CD4-positive, alpha-beta memory T cell (primary cell): ENCODE results near the gene LLGL2. TPM values are rescaled to one million over a fixed set of nuclear protein-coding genes. Genes with fewer than 3 reads are reported as not detected.

Source experiments
- CTCF ChIA-PET: fragments of 350-600 bp; sonication (Branson Sonifier 250); formaldehyde crosslinking; loops from one replicate; lab custom pipeline; 2021; ENCODE audit warnings: inconsistent platforms; ENCODE audit not compliant: partially characterized antibody; lab: Charles Lee
- POLR2A ChIA-PET: fragments of 350-600 bp; sonication (Branson Sonifier 250); formaldehyde crosslinking; loops from one replicate; lab custom pipeline; 2021; ENCODE audit not compliant: partially characterized antibody; lab: Charles Lee
- DNase-seq, 5 donors: peaks; one replicate each; pipeline versions ENCODE4 v3.0.0 to v3.0.0-alpha.2; 2020 to 2022; ENCODE audit warnings: mixed read lengths in 1 of 5
- H3K27ac ChIP-seq: one replicate; pipeline ENCODE4 v1.7.0; 2013; ENCODE audit warnings: low read depth, low read length
- H3K27me3 ChIP-seq: 2 replicates; pipeline ENCODE4 v1.7.0; 2013; ENCODE audit warnings: mild to moderate bottlenecking, low read length, moderate library complexity; ENCODE audit not compliant: insufficient read depth
- H3K36me3 ChIP-seq: 2 replicates; pipeline ENCODE4 v1.7.0; 2013; ENCODE audit warnings: mild to moderate bottlenecking, low read length, moderate library complexity; ENCODE audit not compliant: insufficient read depth
- H3K4me1 ChIP-seq: 2 replicates; pipeline ENCODE4 v1.7.0; 2013; ENCODE audit warnings: mild to moderate bottlenecking, low read length, moderate library complexity; ENCODE audit not compliant: insufficient read depth
- H3K4me3 ChIP-seq, 2 donors: one replicate each; pipeline ENCODE4 v1.7.0; 2013; ENCODE audit warnings: low read length in 2 of 2, mild to moderate bottlenecking in 1 of 2
- H3K9me3 ChIP-seq, 2 donors: one replicate each; pipeline ENCODE4 v1.7.0; 2013; ENCODE audit warnings: low read length in 2 of 2, control low read depth in 1 of 2; ENCODE audit not compliant: control insufficient read depth in 1 of 2
- H3K27ac Mint-ChIP-seq, 7 donors: one replicate each; pipeline ENCODE4 v1.8.0; 2020 to 2021; ENCODE audit warnings: mixed read lengths in 7 of 7, mild to moderate bottlenecking in 6 of 7, inconsistent platforms in 3 of 7, moderate library complexity in 3 of 7
- H3K27me3 Mint-ChIP-seq, 2 donors: one replicate each; pipeline ENCODE4 v1.8.0; 2020 to 2021; ENCODE audit warnings: mixed read lengths in 2 of 2
- H3K36me3 Mint-ChIP-seq, 2 donors: one replicate each; pipeline ENCODE4 v1.8.0; 2020 to 2021; ENCODE audit warnings: mixed read lengths in 2 of 2, inconsistent platforms in 1 of 2, mild to moderate bottlenecking in 1 of 2
- H3K4me1 Mint-ChIP-seq, 4 donors: one replicate each; pipeline ENCODE4 v1.8.0; 2020 to 2021; ENCODE audit warnings: mixed read lengths in 4 of 4, mild to moderate bottlenecking in 1 of 4
- H3K4me3 Mint-ChIP-seq, 8 donors: one replicate each; pipeline ENCODE4 v1.8.0; 2020 to 2021; ENCODE audit warnings: mixed read lengths in 8 of 8, mild to moderate bottlenecking in 7 of 8, moderate library complexity in 6 of 8, inconsistent platforms in 3 of 8
- H3K9me3 Mint-ChIP-seq, 8 donors: one replicate each; pipeline ENCODE4 v1.8.0; 2020 to 2021; ENCODE audit warnings: mixed read lengths in 8 of 8, mild to moderate bottlenecking in 5 of 8, inconsistent platforms in 3 of 8, moderate library complexity in 1 of 8
- intact Hi-C: fragments of 100-400 bp; cut with micrococcal nuclease; formaldehyde crosslinking; loops from one replicate; pipeline ENCODE4 v1.15.1; 2023
- polyA plus RNA-seq, 2 donors: library from polyadenylated mRNA; unstranded; fragments of 300-500 nt; fragmentation: Illumina TruSeq; gene quantifications; one replicate each; pipeline ENCODE4 v1.2.3, GENCODE V29; 2021
- total RNA-seq, 2 experiments: library from RNA; stranded (reverse); gene quantifications; one replicate each; pipeline ENCODE4 v1.2.3, GENCODE V29; 2021

LLGL2 gene
- total and polyA plus RNA-seq, 4 experiments from 2014 or later, result 19.3 to 43.6 (median 32.2) TPM

DNA sequence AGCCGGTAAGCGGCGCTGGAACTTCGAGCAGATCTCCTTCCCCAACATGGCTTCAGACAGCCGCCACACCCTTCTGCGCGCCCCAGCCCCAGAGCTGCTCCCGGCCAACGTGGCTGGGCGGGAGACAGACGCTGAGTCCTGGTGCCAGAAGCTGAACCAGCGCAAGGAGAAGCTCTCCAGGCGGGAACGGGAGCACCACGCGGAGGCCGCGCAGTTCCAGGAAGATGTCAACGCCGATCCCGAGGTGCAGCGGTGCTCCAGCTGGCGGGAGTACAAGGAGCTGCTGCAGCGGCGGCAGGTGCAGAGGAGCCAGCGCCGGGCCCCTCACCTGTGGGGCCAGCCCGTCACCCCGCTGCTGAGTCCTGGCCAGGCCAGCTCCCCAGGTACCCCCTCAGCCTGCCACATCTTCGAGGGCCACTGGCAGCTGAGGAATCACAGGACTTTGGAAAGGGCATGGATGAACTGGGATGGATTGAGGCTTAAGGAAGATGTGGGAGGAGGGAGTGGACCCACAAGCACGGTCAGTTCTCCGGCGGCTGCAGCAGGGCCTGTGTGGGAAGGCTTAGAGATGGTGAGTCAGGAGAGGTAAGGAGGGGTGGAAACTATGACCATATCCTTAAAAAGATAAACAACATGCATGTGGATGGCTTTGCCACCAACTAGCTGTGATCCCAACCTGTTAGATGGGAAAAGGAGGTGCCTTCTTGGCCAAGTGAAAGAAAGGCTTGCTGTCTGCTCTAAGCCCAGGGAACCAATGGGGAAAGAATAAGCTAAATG, 3.4 kb upstream of the LLGL2 start:
- Mint-ChIP-seq H3K9me3 (no peaks in the 10 kb centered on the region), H3K36me3 (peaks cover 17 to 33% of the 10 kb centered on the region in 2 donors), H3K27ac (peak overlapping the region in 1 of 7 donors; percentile 1), H3K27me3 (no peaks in the 10 kb centered on the region), H3K4me1 (peaks cover 24 to 44% (median 28%) of the 10 kb centered on the region in 4 donors), H3K4me3 (peak overlapping the region in 2 of 8 donors; percentile 35 to 44)
- H3K27me3 ChIP-seq, result no peaks in the 10 kb centered on the region
- intact Hi-C loops, result no loop called here
- H3K4me3 ChIP-seq, result no peak overlapping the region
- H3K36me3 ChIP-seq, result peaks cover 22% of the 10 kb centered on the region
- DNase-seq, result no peak
- CTCF ChIA-PET, result interaction anchor here (0.7 to 1.0 kb wide), 2 partner anchors 8 to 66 kb away, joined by 3 to 7 read pairs; partner anchors contain the start of gene TMEM94
- H3K4me1 ChIP-seq, result peaks cover 46% of the 10 kb centered on the region
- no peak overlapping the region for H3K27ac ChIP-seq
- POLR2A ChIA-PET, result interaction anchor here (1.2 to 1.6 kb wide), 2 partner anchors 13 to 67 kb away, joined by 3 read pairs; no protein-coding TSS in a partner anchor
- H3K9me3 ChIP-seq, result no peaks in the 10 kb centered on the region

DNA sequence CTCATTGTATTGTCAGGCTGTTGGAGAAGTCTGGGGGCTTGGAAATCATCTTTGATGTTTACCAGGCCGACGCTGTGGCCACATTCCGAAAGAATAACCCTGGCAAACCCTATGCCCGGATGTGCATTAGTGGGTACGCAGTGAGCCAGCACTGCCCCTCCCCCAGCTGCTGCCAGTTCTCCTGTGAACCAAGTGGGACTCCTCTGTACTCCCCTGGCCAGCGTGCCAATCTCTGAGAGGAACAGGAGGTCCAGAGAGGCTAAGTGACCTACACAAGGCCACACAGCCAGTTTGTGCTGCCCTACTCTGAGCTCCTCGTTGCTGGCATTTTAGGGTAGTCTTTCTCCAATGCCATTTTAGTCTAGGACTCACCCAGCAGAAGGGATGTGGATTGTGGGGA, 1.9 kb upstream of the LLGL2 start:
- H3K4me3 Mint-ChIP-seq, result peak overlapping the region in 4 of 8 donors; percentile 6 to 76 (median 48)

DNA sequence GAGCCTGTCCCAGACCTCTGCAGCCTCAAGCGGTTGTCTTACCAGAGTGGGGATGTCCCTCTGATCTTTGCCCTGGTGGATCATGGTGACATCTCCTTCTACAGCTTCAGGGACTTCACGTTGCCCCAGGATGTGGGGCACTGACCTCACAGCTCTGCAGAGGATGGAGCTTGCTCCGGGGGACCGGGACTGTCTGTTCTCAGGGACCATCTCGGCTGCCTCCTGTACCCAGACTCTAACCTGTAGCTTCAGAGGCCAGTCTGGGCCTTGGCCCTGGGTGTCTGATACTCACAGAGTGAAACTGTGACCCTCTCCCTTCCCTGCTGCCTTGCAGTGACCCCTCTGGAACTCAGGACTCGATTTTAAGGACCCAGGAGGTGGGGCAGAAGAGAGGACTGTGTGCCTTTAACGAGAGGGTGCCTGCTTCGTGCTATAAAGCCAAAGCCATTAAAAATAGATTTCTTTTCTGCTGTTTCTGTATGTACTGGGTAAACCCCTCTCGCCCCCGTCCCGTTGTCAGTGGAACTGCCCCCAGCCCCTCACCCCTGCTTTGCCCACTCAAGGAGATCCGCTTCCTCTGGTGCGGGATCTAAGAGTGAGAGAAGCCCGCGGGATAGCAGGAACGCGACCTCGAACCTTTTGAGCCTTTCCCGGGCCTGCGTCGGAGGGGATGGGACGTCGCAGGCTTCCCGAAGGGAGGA, 1.1 kb upstream of the LLGL2 start:
- CTCF ChIA-PET, result interaction anchor here (0.6 to 3.1 kb wide), 10 partner anchors 8 to 554 kb away, joined by 3 to 24 read pairs (median 4); partner anchors contain the start of gene TSEN54
- no peaks in the 10 kb centered on the region for H3K9me3 ChIP-seq
- H3K4me3 Mint-ChIP-seq, result peak overlapping the region; percentile 71 to 83 (median 76)
- H3K27ac ChIP-seq, result peak overlapping the region; percentile 56
- POLR2A ChIA-PET, result interaction anchor here (0.8 to 3.8 kb wide), 9 partner anchors 8 to 235 kb away, joined by 3 to 72 read pairs (median 9); partner anchors contain the start of genes GRB2, SLC25A19, TMEM94 and TSEN54
- peaks cover 11 to 20% of the 10 kb centered on the region in 2 donors for H3K36me3 Mint-ChIP-seq
- intact Hi-C loops, result loop anchor here (2.0 kb wide), 1 partner anchor 64 kb away; no protein-coding TSS in a partner anchor
- no peaks in the 10 kb centered on the region for H3K27me3 ChIP-seq
- no peak for DNase-seq
- peaks cover 11 to 23% (median 13%) of the 10 kb centered on the region in 4 donors for H3K4me1 Mint-ChIP-seq
- peaks cover 22% of the 10 kb centered on the region for H3K36me3 ChIP-seq
- no peaks in the 10 kb centered on the region for H3K9me3 Mint-ChIP-seq
- peak overlapping the region in 1 of 2 donors; percentile 74 for H3K4me3 ChIP-seq
- H3K4me1 ChIP-seq, result peaks cover 24% of the 10 kb centered on the region
- H3K27me3 Mint-ChIP-seq, result no peaks in the 10 kb centered on the region
- peak overlapping the region; percentile 26 to 75 (median 65) for H3K27ac Mint-ChIP-seq

More for the DNA sequence above, 1.9 kb upstream of the LLGL2 start:
- no peak overlapping the region for H3K4me3 ChIP-seq
- Mint-ChIP-seq H3K27ac (peak overlapping the region in 5 of 7 donors; percentile 9 to 66 (median 47)), H3K9me3 (no peaks in the 10 kb centered on the region), H3K27me3 (no peaks in the 10 kb centered on the region), H3K36me3 (peaks cover 12 to 22% of the 10 kb centered on the region in 2 donors), H3K4me1 (peaks cover 11 to 30% (median 15%) of the 10 kb centered on the region in 4 donors)
- DNase-seq, result no peak
- POLR2A ChIA-PET, result interaction anchor here (0.9 to 3.8 kb wide), 4 partner anchors 7 to 96 kb away, joined by 3 to 72 read pairs (median 24); partner anchors contain the start of genes TMEM94 and TSEN54
- intact Hi-C loops, result loop anchor here (2.0 kb wide), 1 partner anchor 65 kb away; no protein-coding TSS in a partner anchor
- H3K27ac ChIP-seq, result no peak overlapping the region
- CTCF ChIA-PET, result interaction anchor here (0.9 to 2.7 kb wide), 4 partner anchors 10 to 97 kb away, joined by 3 to 20 read pairs (median 5); no protein-coding TSS in a partner anchor
- H3K4me1 ChIP-seq, result peaks cover 32% of the 10 kb centered on the region
- peaks cover 22% of the 10 kb centered on the region for H3K36me3 ChIP-seq
- no peaks in the 10 kb centered on the region for H3K27me3 ChIP-seq
- no peaks in the 10 kb centered on the region for H3K9me3 ChIP-seq

DNA sequence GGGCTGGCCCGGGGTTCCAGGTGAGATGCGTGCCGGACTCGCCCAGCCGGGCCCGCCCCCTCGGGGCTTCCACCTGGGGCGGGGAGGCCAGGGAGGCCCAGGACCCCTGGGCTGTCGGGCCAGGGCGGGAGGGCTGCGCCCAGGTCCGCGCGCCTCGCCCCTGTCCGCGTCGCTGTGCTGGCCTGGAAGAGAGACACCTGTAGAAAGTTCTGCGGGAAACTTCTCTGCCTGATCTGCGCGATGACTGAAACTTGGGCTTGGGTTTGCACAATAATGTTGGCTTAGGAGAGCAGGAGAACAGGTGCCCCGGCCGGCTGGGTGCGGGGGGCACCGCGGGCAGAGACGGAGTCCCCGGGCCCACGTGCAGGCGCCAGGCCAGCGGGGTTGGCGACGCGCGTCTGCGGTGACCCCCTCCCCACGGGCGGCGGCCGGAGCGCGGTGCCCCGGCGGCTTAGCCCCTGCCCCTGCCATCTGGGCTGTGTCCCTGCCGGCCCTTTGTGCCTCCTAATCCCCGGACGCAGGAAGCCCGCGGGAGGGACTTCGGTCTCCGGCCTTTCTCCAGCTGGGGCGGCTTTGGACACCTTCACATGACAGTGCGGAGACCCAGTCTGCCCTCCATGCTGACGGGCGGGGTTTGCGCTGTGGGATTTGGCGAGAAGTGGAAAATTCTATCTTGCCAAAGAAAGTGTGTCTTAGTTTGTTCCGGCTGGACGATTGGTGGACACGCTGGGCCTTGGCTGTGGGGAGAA, 483 bp downstream of the LLGL2 start:
- intact Hi-C loops, result loop anchor here (1.0 to 2.0 kb wide), 5 partner anchors 10 to 121 kb away; partner anchors contain the start of genes GRB2 and TSEN54
- H3K9me3 ChIP-seq, result no peaks in the 10 kb centered on the region
- H3K27me3 ChIP-seq, result no peaks in the 10 kb centered on the region
- peak overlapping the region in 5 of 7 donors; percentile 47 to 74 (median 61) for H3K27ac Mint-ChIP-seq
- H3K9me3 Mint-ChIP-seq, result no peaks in the 10 kb centered on the region
- peaks cover 8 to 17% (median 12%) of the 10 kb centered on the region in 4 donors for H3K4me1 Mint-ChIP-seq
- POLR2A ChIA-PET, result interaction anchor here (0.6 to 3.8 kb wide), 14 partner anchors 9 to 259 kb away, joined by 3 to 72 read pairs (median 8); partner anchors contain the start of genes GRB2, SLC25A19, TMEM94 and TSEN54
- H3K4me1 ChIP-seq, result peaks cover 24% of the 10 kb centered on the region
- CTCF ChIA-PET, result interaction anchor here (0.6 to 3.1 kb wide), 8 partner anchors 9 to 147 kb away, joined by 3 to 24 read pairs (median 4); partner anchors contain the start of gene TSEN54
- H3K36me3 ChIP-seq, result peaks cover 17% of the 10 kb centered on the region
- H3K36me3 Mint-ChIP-seq, result peaks cover 6 to 18% of the 10 kb centered on the region in 2 donors
- peak overlapping the region; percentile 36 to 62 for H3K4me3 ChIP-seq
- DNase-seq, result peak in 1 of 5 donors; percentile 56
- H3K27ac ChIP-seq, result peak overlapping the region; percentile 46
- peak overlapping the region; percentile 82 to 87 (median 84) for H3K4me3 Mint-ChIP-seq
- H3K27me3 Mint-ChIP-seq, result no peaks in the 10 kb centered on the region

DNA sequence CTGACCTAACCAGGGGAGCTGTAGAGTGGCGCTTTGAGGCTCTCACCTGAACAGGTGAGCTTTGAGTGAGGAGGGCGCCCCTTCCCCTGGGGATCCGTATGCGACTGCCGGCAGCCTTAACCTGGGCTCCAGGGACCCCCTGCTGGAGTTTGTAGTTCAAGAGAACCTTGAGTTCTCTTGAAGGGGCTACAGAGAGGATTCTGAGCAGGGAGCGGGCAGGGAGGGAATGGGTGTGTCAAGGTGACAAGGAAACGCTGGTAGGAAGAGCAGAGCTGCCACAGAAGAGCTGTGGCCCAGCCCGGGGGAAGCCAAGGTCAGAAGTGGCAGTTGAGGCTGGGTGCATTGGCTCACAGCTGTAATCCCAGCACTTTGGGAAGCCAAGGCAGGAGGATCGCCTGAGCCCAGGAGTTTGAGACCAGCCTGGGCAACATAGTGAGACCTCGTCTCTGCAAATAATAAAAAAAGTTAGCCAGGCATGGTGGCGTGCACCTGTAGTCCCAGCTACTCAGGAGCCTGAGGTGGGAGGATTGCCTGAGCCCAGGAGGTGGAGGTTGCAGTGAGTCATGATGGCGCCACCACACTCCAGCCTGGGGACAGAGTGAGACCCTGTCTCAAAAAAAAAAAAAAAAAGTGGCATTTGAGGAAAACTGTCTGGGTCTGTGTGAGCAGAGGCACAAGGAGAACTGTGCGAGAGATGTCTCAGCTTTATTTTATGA, 1.2 kb downstream of the LLGL2 start:
- DNase-seq, result no peak
- Mint-ChIP-seq H3K9me3 (no peaks in the 10 kb centered on the region), H3K4me3 (peak overlapping the region; percentile 77 to 87 (median 82)), H3K36me3 (peaks cover 6 to 15% of the 10 kb centered on the region in 2 donors), H3K4me1 (peaks cover 8 to 17% (median 12%) of the 10 kb centered on the region in 4 donors), H3K27ac (peak overlapping the region in 4 of 7 donors; percentile 47 to 74 (median 60)), H3K27me3 (no peaks in the 10 kb centered on the region)
- H3K36me3 ChIP-seq, result peaks cover 11% of the 10 kb centered on the region
- H3K4me3 ChIP-seq, result peak overlapping the region; percentile 36 to 62
- H3K27me3 ChIP-seq, result no peaks in the 10 kb centered on the region
- peaks cover 24% of the 10 kb centered on the region for H3K4me1 ChIP-seq
- intact Hi-C loops, result no loop called here
- ChIA-PET CTCF (interaction anchor here (0.9 to 3.1 kb wide), 3 partner anchors 10 to 101 kb away, joined by 3 to 24 read pairs (median 3); partner anchors contain the start of gene TSEN54), POLR2A (interaction anchor here (0.5 to 3.8 kb wide), 6 partner anchors 8 to 899 kb away, joined by 3 to 72 read pairs (median 4); partner anchors contain the start of genes TMEM94 and TSEN54)
- no peak overlapping the region for H3K27ac ChIP-seq
- no peaks in the 10 kb centered on the region for H3K9me3 ChIP-seq
